ENCODE measurements around the gene MTHFD1. TPM values are rescaled to one million over a fixed set of nuclear protein-coding genes. Genes with fewer than 3 reads are reported as not detected.

Gene MTHFD1
- total RNA-seq, 1 donor from 2014 or later, result 108 TPM

DNA sequence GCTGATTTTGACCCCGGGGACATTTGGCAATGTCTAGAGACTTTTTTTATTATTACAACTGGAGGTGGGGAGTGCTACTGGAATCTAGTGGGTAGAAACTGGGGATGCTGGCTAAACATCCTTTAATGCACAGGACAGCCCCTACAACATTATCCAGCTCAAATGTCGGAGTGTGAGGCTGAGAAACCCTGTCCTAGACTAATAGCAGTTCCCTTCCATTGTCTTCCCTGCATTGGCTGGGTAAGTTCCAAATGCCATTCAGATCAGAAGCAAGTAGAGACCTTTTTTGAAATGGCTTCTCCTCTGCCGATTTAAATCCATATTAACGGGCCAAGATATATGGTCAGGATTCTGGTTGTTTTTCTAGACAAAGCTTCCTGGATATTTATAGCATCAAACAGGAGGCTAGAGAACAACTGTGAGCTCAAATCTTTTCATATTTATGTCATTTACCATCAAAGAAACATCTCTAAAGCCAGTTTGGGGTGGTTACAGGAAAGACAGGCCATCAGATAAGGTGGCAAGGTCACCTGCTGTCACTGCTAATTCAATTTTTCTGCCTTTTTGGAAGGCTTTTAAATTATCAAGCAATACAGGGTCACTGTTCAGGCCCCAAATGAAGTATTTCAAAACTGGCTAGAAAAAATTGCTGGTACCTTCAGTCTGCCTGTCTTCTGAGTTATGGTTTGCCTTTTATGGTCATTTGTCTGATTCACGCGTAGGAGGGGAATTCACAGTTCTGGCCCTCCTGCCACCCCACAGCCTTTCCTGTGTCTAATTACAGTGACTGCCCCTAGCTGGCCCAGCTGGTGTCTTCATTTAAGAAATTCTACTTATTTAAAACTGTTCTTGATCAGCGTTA lies 57.1 kb downstream of the MTHFD1 start:
- H3K36me3 Mint-ChIP-seq, result peaks cover 27% of the 10 kb centered on the region
- H3K4me3 Mint-ChIP-seq, result no peak overlapping the region
- no peak for TF ChIP-seq CTCF (conservative IDR thresholded peaks at IDR 0.05)
- no peak for DNase-seq (ENCODE audit: extremely low spot score, unreplicated experiment)
- no peaks in the 10 kb centered on the region for H3K27me3 Mint-ChIP-seq
- H3K4me1 Mint-ChIP-seq (ENCODE audit: unreplicated experiment), result peaks cover 14% of the 10 kb centered on the region
- peak overlapping the region; percentile 75 for H3K27ac Mint-ChIP-seq
- no peaks in the 10 kb centered on the region for H3K9me3 Mint-ChIP-seq

- Mint-ChIP-seq H3K36me3 (peaks cover 18% of the 10 kb centered on the region), H3K9me3 (no peaks in the 10 kb centered on the region), H3K4me3 (no peak overlapping the region), H3K4me1 (ENCODE audit: unreplicated experiment) (peaks cover 14% of the 10 kb centered on the region), H3K27me3 (no peaks in the 10 kb centered on the region), H3K27ac (no peak overlapping the region)
- DNase-seq (ENCODE audit: extremely low spot score, unreplicated experiment), result no peak
- no peak for TF ChIP-seq CTCF (conservative IDR thresholded peaks at IDR 0.05)
Measured at GRCh38 chr14:64447876-64448670, 59.9 kb downstream of the MTHFD1 start.

- Mint-ChIP-seq H3K27ac (no peak overlapping the region), H3K4me1 (ENCODE audit: unreplicated experiment) (peaks cover 5% of the 10 kb centered on the region), H3K27me3 (no peaks in the 10 kb centered on the region), H3K4me3 (no peak overlapping the region), H3K36me3 (peaks cover 22% of the 10 kb centered on the region), H3K9me3 (no peaks in the 10 kb centered on the region)
- no peak for DNase-seq (ENCODE audit: extremely low spot score, unreplicated experiment)
- TF ChIP-seq CTCF (conservative IDR thresholded peaks at IDR 0.05), result no peak
Measured at GRCh38 chr14:64450255-64450654, 62.1 kb downstream of the MTHFD1 start.

- no peak overlapping the region for H3K27ac Mint-ChIP-seq
- no peak overlapping the region for H3K4me3 Mint-ChIP-seq
- TF ChIP-seq CTCF (conservative IDR thresholded peaks at IDR 0.05), result no peak
- no peaks in the 10 kb centered on the region for H3K27me3 Mint-ChIP-seq
- no peaks in the 10 kb centered on the region for H3K9me3 Mint-ChIP-seq
- H3K36me3 Mint-ChIP-seq, result peaks cover 31% of the 10 kb centered on the region
- DNase-seq (ENCODE audit: extremely low spot score, unreplicated experiment), result no peak
- no peaks in the 10 kb centered on the region for H3K4me1 Mint-ChIP-seq (ENCODE audit: unreplicated experiment)
Measured at GRCh38 chr14:64454671-64455070, 66.5 kb downstream of the MTHFD1 start.

- DNase-seq (ENCODE audit: extremely low spot score, unreplicated experiment), result no peak
- Mint-ChIP-seq H3K36me3 (peaks cover 24% of the 10 kb centered on the region), H3K4me1 (ENCODE audit: unreplicated experiment) (peaks cover 3% of the 10 kb centered on the region), H3K27me3 (no peaks in the 10 kb centered on the region), H3K9me3 (no peaks in the 10 kb centered on the region), H3K27ac (no peak overlapping the region), H3K4me3 (no peak overlapping the region)
- no peak for TF ChIP-seq CTCF (conservative IDR thresholded peaks at IDR 0.05)
Measured at GRCh38 chr14:64459405-64460136, 71.4 kb downstream of the MTHFD1 start.

Measured in type B pancreatic cell (in vitro differentiated cells).